Gastroesophageal sphincter (tissue), 4 donors: ENCODE results near the gene SERTAD2. TPM values are rescaled to one million over a fixed set of nuclear protein-coding genes. Genes with fewer than 3 reads are reported as not detected.
A peak's percentile ranks its signal among the peaks of the same experiment; 100 is the strongest.

Source experiments
- ATAC-seq: fragments of 150-250 bp; one replicate; pipeline ENCODE4 v1.9.1; 2016; ENCODE audit warnings: mild to moderate bottlenecking, moderate library complexity
- H3K27ac ChIP-seq, 4 donors: fragments of 200-600 bp; sonication (generic) in 3 of 4; 1 replicate in 3 of 4; 2 replicates in 1 of 4; pipeline ENCODE4 v1.5.1; 2016 to 2019
- H3K27me3 ChIP-seq: fragments of 200-600 bp; sonication (generic); one replicate; pipeline ENCODE4 v1.5.1; 2019
- H3K36me3 ChIP-seq, 2 donors: fragments of 200-600 bp; sonication (generic); one replicate each; pipeline ENCODE4 v1.5.1; 2019; ENCODE audit warnings: control low read depth in 1 of 2
- H3K4me1 ChIP-seq, 3 donors: fragments of 200-600 bp; sonication (generic); 1 replicate in 2 of 3; 2 replicates in 1 of 3; pipeline ENCODE4 v1.5.1; 2016 to 2019; ENCODE audit warnings: control low read depth in 2 of 3
- H3K4me3 ChIP-seq, 2 donors: fragments of 200-600 bp; sonication (generic); one replicate each; pipeline ENCODE4 v1.5.1; 2019; ENCODE audit warnings: mild to moderate bottlenecking in 1 of 2, moderate library complexity in 1 of 2
- H3K9me3 ChIP-seq, 3 donors: fragments of 200-600 bp; sonication (generic); one replicate each; pipeline ENCODE4 v1.5.1; 2017 to 2019; ENCODE audit warnings: control low read depth in 2 of 3
- CTCF ChIP-seq, 4 experiments: fragments of 200-600 bp in 2 of 4; fragments of 450-650 bp in 2 of 4; sonication (generic) in 1 of 4; IDR thresholded peaks; one replicate each; pipeline ENCODE4 v1.5.1; 2017 to 2019; ENCODE audit warnings: antibody characterized with exemption in 4 of 4, mild to moderate bottlenecking in 2 of 4, moderate library complexity in 2 of 4
- EP300 ChIP-seq: sonication (generic); formaldehyde crosslinking; IDR thresholded peaks from one replicate; pipeline ENCODE4 v1.6.1; 2017; ENCODE audit warnings: antibody characterized with exemption, mild to moderate bottlenecking
- POLR2A ChIP-seq, 2 donors: fragments of 450-650 bp; IDR thresholded peaks; one replicate each; pipeline ENCODE4 v1.6.1; 2017; ENCODE audit warnings: antibody characterized with exemption in 2 of 2, mild to moderate bottlenecking in 2 of 2, moderate library complexity in 1 of 2
- POLR2AphosphoS5 ChIP-seq: sonication (generic); formaldehyde crosslinking; IDR thresholded peaks from one replicate; pipeline ENCODE4 v1.6.1; 2017; ENCODE audit warnings: antibody characterized with exemption
- WGBS, 2 donors: methylation state at CpG; one replicate each; pipeline ENCODE4 v1.1.5; 2018; ENCODE audit warnings: low coverage in 1 of 2; 5-methylcytosine and 5-hydroxymethylcytosine counted together
- total RNA-seq, 4 donors: library from RNA; depleted of rRNA; stranded (reverse); fragments of >200 nt; gene quantifications; one replicate each; pipeline ENCODE4 v1.1.0, GENCODE V29; 2016

SERTAD2 gene
- total RNA-seq, 4 donors from 2014 or later = 13.9 to 18.5 (median 15.6) TPM

- H3K36me3 ChIP-seq = no peaks in the 10 kb centered on the region
- 38 to 65% methylated on average over 6 to 7 of the region's 7 CpGs for WGBS, 2 donors
- H3K4me1 ChIP-seq = peaks cover 0 to 33% (median 9%) of the 10 kb centered on the region in 3 donors
- peak overlapping the region; percentile 94 to 100 (median 100) for H3K27ac ChIP-seq
- H3K27me3 ChIP-seq = no peaks in the 10 kb centered on the region
- no peak for ATAC-seq
- TF ChIP-seq POLR2AphosphoS5 = no peak
- TF ChIP-seq CTCF (IDR thresholded peaks at IDR 0.05) = peak in 2 of 4 experiments; percentile 19 to 33
- peak overlapping the region; percentile 85 to 96 for H3K4me3 ChIP-seq
- no peaks in the 10 kb centered on the region for H3K9me3 ChIP-seq
Observed at GRCh38 chr2:64655018-64655664, 1.4 kb upstream of the SERTAD2 start.

GRCh38 chr2:64654063-64654811 lies 524 bp upstream of the SERTAD2 start:
- peak; percentile 78 for TF ChIP-seq POLR2AphosphoS5
- TF ChIP-seq CTCF (IDR thresholded peaks at IDR 0.05) = peak in 1 of 4 experiments; percentile 7
- no peak for TF ChIP-seq EP300
- peak; percentile 90 for TF ChIP-seq POLR2A (IDR thresholded peaks at IDR 0.05)
- H3K4me1 ChIP-seq = peaks cover 0 to 43% (median 16%) of the 10 kb centered on the region in 3 donors
- H3K9me3 ChIP-seq = no peaks in the 10 kb centered on the region
- peak; percentile 79 for ATAC-seq
- H3K27me3 ChIP-seq = no peaks in the 10 kb centered on the region
- peak overlapping the region; percentile 94 to 100 (median 100) for H3K27ac ChIP-seq
- no peaks in the 10 kb centered on the region for H3K36me3 ChIP-seq
- peak overlapping the region; percentile 85 to 96 for H3K4me3 ChIP-seq
- WGBS, 2 donors = 0% methylated on average over 3 of the region's 70 CpGs; no CpG with 5 or more reads in 1 of the 2 donors

GRCh38 chr2:64652231-64653108 lies 1.2 kb downstream of the SERTAD2 start:
- 0% methylated on average over 14 to 19 of the region's 19 CpGs for WGBS, 2 donors
- H3K4me1 ChIP-seq = peaks cover 0 to 60% (median 19%) of the 10 kb centered on the region in 3 donors
- peak; percentile 2 for ATAC-seq

GRCh38 chr2:64651590-64651989 lies 2.1 kb downstream of the SERTAD2 start:
- TF ChIP-seq CTCF (IDR thresholded peaks at IDR 0.05) (no peak), POLR2AphosphoS5 (no peak), POLR2A (IDR thresholded peaks at IDR 0.05) (no peak), EP300 (no peak)
- Histone ChIP-seq H3K9me3 (no peaks in the 10 kb centered on the region), H3K36me3 (no peaks in the 10 kb centered on the region), H3K27ac (peak overlapping the region in 3 of 4 donors; percentile 12 to 100 (median 100)), H3K4me3 (no peak overlapping the region), H3K4me1 (peaks cover 0 to 69% (median 19%) of the 10 kb centered on the region in 3 donors), H3K27me3 (no peaks in the 10 kb centered on the region)
- 31 to 55% methylated on average over 4 of the region's 4 CpGs for WGBS, 2 donors
- ATAC-seq = no peak

More at GRCh38 chr2:64652231-64653108, 1.2 kb downstream of the SERTAD2 start:
- TF ChIP-seq CTCF (IDR thresholded peaks at IDR 0.05) (no peak), EP300 (no peak), POLR2AphosphoS5 (peak; percentile 44)
- Histone ChIP-seq H3K36me3 (no peaks in the 10 kb centered on the region), H3K27me3 (no peaks in the 10 kb centered on the region), H3K27ac (peak overlapping the region; percentile 94 to 100 (median 100)), H3K4me3 (peak overlapping the region; percentile 66 to 96), H3K9me3 (no peaks in the 10 kb centered on the region)
